Measurements from ENCODE around the gene ORC6. TPM values are rescaled to one million over a fixed set of nuclear protein-coding genes. Genes with fewer than 3 reads are reported as not detected.

ORC6 gene
- total and polyA plus RNA-seq, 8 donors: 0.58 to 8.3 (median 3.8) TPM; not detected in 1

- no peak for DNase-seq
- no peaks in the 10 kb centered on the region for H3K4me1 ChIP-seq
- H3K4me3 ChIP-seq: no peak overlapping the region
- H3K9me3 ChIP-seq: peaks cover 0 to 11% (median 0%) of the 10 kb centered on the region in 4 donors
- H3K36me3 ChIP-seq: no peaks in the 10 kb centered on the region
- 84 to 94% (median 92%) methylated on average over 9 of the region's 9 CpGs for WGBS, 5 donors
- intact Hi-C loops (cut with DNase I; ENCODE audit: low total_unique reads): no loop called here
- no peaks in the 10 kb centered on the region for H3K27me3 ChIP-seq
- H3K27ac ChIP-seq: no peak overlapping the region
- TF ChIP-seq POLR2AphosphoS5 (IDR thresholded peaks at IDR 0.05): no peak
- no peak for TF ChIP-seq POLR2A (IDR thresholded peaks at IDR 0.05)
- TF ChIP-seq, protein P1, sequence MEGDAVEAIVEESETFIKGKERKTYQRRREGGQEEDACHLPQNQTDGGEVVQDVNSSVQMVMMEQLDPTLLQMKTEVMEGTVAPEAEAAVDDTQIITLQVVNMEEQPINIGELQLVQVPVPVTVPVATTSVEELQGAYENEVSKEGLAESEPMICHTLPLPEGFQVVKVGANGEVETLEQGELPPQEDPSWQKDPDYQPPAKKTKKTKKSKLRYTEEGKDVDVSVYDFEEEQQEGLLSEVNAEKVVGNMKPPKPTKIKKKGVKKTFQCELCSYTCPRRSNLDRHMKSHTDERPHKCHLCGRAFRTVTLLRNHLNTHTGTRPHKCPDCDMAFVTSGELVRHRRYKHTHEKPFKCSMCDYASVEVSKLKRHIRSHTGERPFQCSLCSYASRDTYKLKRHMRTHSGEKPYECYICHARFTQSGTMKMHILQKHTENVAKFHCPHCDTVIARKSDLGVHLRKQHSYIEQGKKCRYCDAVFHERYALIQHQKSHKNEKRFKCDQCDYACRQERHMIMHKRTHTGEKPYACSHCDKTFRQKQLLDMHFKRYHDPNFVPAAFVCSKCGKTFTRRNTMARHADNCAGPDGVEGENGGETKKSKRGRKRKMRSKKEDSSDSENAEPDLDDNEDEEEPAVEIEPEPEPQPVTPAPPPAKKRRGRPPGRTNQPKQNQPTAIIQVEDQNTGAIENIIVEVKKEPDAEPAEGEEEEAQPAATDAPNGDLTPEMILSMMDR (IDR thresholded peaks at IDR 0.05): no peak
Observed at GRCh38 chr16:46727630-46728029, 38.2 kb downstream of the ORC6 start.

DNA sequence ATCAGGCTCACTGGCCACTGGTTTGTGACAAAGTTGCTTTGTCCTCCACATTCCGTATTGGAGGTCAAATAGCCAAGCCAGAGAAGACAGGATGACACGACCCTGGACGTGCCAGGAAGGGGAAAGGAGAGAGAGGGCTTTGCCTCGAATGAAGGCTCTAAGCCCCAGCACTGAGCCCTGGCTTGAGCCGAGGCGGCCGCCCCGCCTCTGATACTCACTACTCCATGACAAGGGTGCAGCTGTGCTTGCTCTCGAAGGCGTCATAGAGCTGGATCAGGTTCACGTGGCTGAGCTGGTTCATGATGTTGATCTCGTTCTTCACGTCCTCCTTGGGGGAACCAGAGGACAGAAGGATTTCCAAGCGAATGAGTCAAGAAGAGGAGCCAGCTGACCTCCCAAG lies 39.3 kb downstream of the ORC6 start:
- no peak overlapping the region for H3K4me3 ChIP-seq
- 73 to 85% (median 83%) methylated on average over 12 to 14 of the region's 14 CpGs for WGBS, 5 donors
- TF ChIP-seq POLR2AphosphoS5 (IDR thresholded peaks at IDR 0.05) (no peak), POLR2A (IDR thresholded peaks at IDR 0.05) (no peak), EP300 (IDR thresholded peaks at IDR 0.05) (no peak)
- TF ChIP-seq, protein P1 (IDR thresholded peaks at IDR 0.05): no peak
- peaks cover 0 to 11% (median 0%) of the 10 kb centered on the region in 4 donors for H3K9me3 ChIP-seq
- intact Hi-C loops (cut with DNase I; ENCODE audit: low total_unique reads): no loop called here
- DNase-seq: no peak
- H3K36me3 ChIP-seq: no peaks in the 10 kb centered on the region
- no peak overlapping the region for H3K27ac ChIP-seq
- H3K4me1 ChIP-seq: no peaks in the 10 kb centered on the region
- no peaks in the 10 kb centered on the region for H3K27me3 ChIP-seq

DNA sequence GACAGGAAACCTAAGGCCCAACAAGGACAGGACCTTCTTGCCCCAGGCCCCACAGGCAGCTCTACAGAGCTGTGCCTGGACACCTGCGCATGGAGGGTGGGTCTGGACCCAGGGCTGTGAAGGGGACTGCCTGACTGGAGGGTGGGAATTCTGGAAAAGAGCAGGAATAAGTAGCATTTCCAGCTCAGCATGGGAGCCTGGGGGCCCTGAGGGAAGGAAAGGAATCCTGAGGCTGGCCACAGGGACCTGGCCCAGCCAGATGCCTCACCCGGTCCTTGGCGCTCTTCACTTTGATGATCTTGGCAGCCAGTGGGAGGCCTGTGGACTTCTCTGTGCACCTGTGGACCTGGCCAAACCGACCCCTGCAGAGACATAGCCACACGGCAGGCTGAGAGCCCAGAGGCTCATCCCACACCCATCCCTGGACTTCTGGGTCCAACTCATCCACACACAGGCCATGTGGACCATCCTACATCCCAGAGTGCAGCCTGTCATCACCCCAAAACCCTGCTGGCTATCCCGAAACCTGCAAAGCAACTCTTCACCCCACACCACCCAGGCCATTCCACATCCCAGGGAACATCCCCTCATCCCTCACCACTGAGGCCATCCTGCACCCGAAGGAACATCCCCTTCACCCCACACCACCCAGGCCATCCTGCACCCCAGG lies 40.0 kb downstream of the ORC6 start:
- 83 to 89% (median 88%) methylated on average over 7 of the region's 7 CpGs for WGBS, 5 donors
- H3K4me1 ChIP-seq: no peaks in the 10 kb centered on the region
- DNase-seq: no peak
- intact Hi-C loops (cut with DNase I; ENCODE audit: low total_unique reads): no loop called here
- H3K27ac ChIP-seq: no peak overlapping the region
- TF ChIP-seq, protein P1 (IDR thresholded peaks at IDR 0.05): no peak
- TF ChIP-seq POLR2A (IDR thresholded peaks at IDR 0.05) (no peak), POLR2AphosphoS5 (IDR thresholded peaks at IDR 0.05) (no peak), EP300 (IDR thresholded peaks at IDR 0.05) (no peak)
- H3K27me3 ChIP-seq: no peaks in the 10 kb centered on the region
- no peak overlapping the region for H3K4me3 ChIP-seq
- no peaks in the 10 kb centered on the region for H3K36me3 ChIP-seq
- H3K9me3 ChIP-seq: peaks cover 0 to 11% (median 0%) of the 10 kb centered on the region in 4 donors

GRCh38 chr16:46730126-46730525 lies 40.7 kb downstream of the ORC6 start:
- intact Hi-C loops (cut with DNase I; ENCODE audit: low total_unique reads): no loop called here
- 92 to 96% (median 93%) methylated on average over 8 of the region's 8 CpGs for WGBS, 5 donors

More at GRCh38 chr16:46730126-46730525, 40.7 kb downstream of the ORC6 start:
- Histone ChIP-seq H3K4me3 (no peak overlapping the region), H3K27me3 (no peaks in the 10 kb centered on the region), H3K4me1 (no peaks in the 10 kb centered on the region), H3K36me3 (no peaks in the 10 kb centered on the region), H3K27ac (no peak overlapping the region), H3K9me3 (peaks cover 0 to 6% (median 0%) of the 10 kb centered on the region in 4 donors)
- DNase-seq: no peak
- no peak for TF ChIP-seq POLR2AphosphoS5 (IDR thresholded peaks at IDR 0.05)
- no peak for TF ChIP-seq EP300 (IDR thresholded peaks at IDR 0.05)
- TF ChIP-seq POLR2A (IDR thresholded peaks at IDR 0.05): no peak
- TF ChIP-seq, protein P1 (IDR thresholded peaks at IDR 0.05): no peak

Measured in stomach (tissue), 9 donors.